HG03097 (cell line): ENCODE data around the gene CDC20.

ENCODE experiments used
- ATAC-seq: cut with Tn5 transposase; IDR thresholded peaks from one replicate; pipeline ENCODE4 v1.9.1; 2021; ENCODE audit not compliant: unreplicated experiment, low FRiP score

CDC20 gene

GRCh38 chr1:43358746-43359693 is at the start of gene CDC20:
Gene CDC20, plus strand, starts transcription at chr1:43358981. Its CDS starts 235 bp downstream, at chr1:43359216.
- ATAC-seq: peak; percentile 93

- no peak for ATAC-seq
Observed at GRCh38 chr1:43309405-43310025, 49.3 kb upstream of the CDC20 start.

GRCh38 chr1:43311521-43311920 is 47.3 kb upstream of the CDC20 start:
- no peak for ATAC-seq

GRCh38 chr1:43312212-43312623 is 46.6 kb upstream of the CDC20 start:
- ATAC-seq: no peak

- no peak for ATAC-seq
Observed at GRCh38 chr1:43312663-43313515, 45.9 kb upstream of the CDC20 start.

- no peak for ATAC-seq
Observed at GRCh38 chr1:43313771-43314170, 45.0 kb upstream of the CDC20 start.

- ATAC-seq: no peak
Observed at GRCh38 chr1:43314233-43314632, 44.5 kb upstream of the CDC20 start.

GRCh38 chr1:43315481-43315880 is 43.3 kb upstream of the CDC20 start:
- no peak for ATAC-seq

- no peak for ATAC-seq
Observed at GRCh38 chr1:43315963-43316737, 42.6 kb upstream of the CDC20 start.

- no peak for ATAC-seq
Observed at GRCh38 chr1:43316738-43317520, 41.9 kb upstream of the CDC20 start.

GRCh38 chr1:43317817-43318471 is 40.8 kb upstream of the CDC20 start:
- ATAC-seq: no peak

- no peak for ATAC-seq
Observed at GRCh38 chr1:43318831-43319230, 40.0 kb upstream of the CDC20 start.

GRCh38 chr1:43319288-43319687 is 39.5 kb upstream of the CDC20 start:
- ATAC-seq: no peak

GRCh38 chr1:43319766-43320165 is 39.0 kb upstream of the CDC20 start:
- no peak for ATAC-seq

GRCh38 chr1:43321331-43321891 is 37.4 kb upstream of the CDC20 start:
- no peak for ATAC-seq

GRCh38 chr1:43322506-43322905 is 36.3 kb upstream of the CDC20 start:
- no peak for ATAC-seq

- no peak for ATAC-seq
Observed at GRCh38 chr1:43324810-43325209, 34.0 kb upstream of the CDC20 start.

GRCh38 chr1:43325381-43325780 is 33.4 kb upstream of the CDC20 start:
- no peak for ATAC-seq
